Liver (tissue), 3 donors: ENCODE data around the gene IGF2BP2.

Experiments
- HNF4A ChIP-seq, 2 donors: conservative IDR thresholded peaks; 2 replicates each; pipeline ENCODE4 v1.6.1; 2016; ENCODE audit warnings: antibody characterized with exemption in 2 of 2, mild to moderate bottlenecking in 2 of 2
- HNF4G ChIP-seq: IDR thresholded peaks from 2 replicates; pipeline ENCODE4 v1.6.1; 2016; ENCODE audit warnings: antibody characterized with exemption
- JUND ChIP-seq, 2 donors: IDR thresholded peaks; 2 replicates each; pipeline ENCODE4 v1.6.1; 2016; ENCODE audit warnings: antibody characterized with exemption in 2 of 2
- RAD21 ChIP-seq, 2 donors: IDR thresholded peaks; 2 replicates each; pipeline ENCODE4 v1.6.1; 2016; ENCODE audit warnings: antibody characterized with exemption in 2 of 2, mild to moderate bottlenecking in 2 of 2
- TF ChIP-seq, protein P1 (sequence below): fragments of 150-350 bp; IDR thresholded peaks from 2 replicates; pipeline ENCODE4 v1.5.1; 2017; ENCODE audit warnings: improper control_type of control experiment, low read depth, low read length; ENCODE audit not compliant: missing input control
- TF ChIP-seq, protein P2 (sequence below): IDR thresholded peaks from 2 replicates; pipeline ENCODE4 v1.6.1; 2016; ENCODE audit warnings: antibody characterized with exemption
- donor health status: healthy.
- donor health status: healthy.

DNA sequence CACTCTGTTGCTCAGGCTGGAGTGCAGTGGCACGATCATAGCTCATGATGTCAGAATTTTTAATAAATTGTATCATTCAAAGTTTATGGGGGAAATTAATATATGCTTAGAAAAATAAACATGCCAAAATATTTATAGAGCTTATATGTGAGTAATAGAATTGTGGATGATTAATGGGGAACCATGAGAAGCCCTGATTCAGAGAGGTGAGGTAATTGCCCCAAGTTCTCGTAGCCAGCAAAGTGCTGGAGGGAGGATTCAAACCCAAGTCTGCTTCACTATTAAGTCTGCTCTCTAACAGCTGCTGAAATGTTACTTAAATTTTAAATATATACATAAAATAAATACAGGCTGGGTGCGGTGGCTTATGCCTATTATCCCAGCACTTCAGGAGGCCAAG lies 26.2 kb upstream of the IGF2BP2 start:
- TF ChIP-seq, protein P1, sequence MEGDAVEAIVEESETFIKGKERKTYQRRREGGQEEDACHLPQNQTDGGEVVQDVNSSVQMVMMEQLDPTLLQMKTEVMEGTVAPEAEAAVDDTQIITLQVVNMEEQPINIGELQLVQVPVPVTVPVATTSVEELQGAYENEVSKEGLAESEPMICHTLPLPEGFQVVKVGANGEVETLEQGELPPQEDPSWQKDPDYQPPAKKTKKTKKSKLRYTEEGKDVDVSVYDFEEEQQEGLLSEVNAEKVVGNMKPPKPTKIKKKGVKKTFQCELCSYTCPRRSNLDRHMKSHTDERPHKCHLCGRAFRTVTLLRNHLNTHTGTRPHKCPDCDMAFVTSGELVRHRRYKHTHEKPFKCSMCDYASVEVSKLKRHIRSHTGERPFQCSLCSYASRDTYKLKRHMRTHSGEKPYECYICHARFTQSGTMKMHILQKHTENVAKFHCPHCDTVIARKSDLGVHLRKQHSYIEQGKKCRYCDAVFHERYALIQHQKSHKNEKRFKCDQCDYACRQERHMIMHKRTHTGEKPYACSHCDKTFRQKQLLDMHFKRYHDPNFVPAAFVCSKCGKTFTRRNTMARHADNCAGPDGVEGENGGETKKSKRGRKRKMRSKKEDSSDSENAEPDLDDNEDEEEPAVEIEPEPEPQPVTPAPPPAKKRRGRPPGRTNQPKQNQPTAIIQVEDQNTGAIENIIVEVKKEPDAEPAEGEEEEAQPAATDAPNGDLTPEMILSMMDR: no peak
- TF ChIP-seq HNF4G (no peak), JUND (IDR thresholded peaks at IDR 0.05) (no peak), HNF4A (conservative IDR thresholded peaks at IDR 0.05) (no peak), RAD21 (IDR thresholded peaks at IDR 0.05) (no peak)
- TF ChIP-seq, protein P2, sequence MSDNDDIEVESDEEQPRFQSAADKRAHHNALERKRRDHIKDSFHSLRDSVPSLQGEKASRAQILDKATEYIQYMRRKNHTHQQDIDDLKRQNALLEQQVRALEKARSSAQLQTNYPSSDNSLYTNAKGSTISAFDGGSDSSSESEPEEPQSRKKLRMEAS: no peak
